ENCODE results near the gene BACE1-AS. TPM values are rescaled to one million over a fixed set of nuclear protein-coding genes. Genes with fewer than 3 reads are reported as not detected.

BACE1-AS gene
- total RNA-seq, 1 donor from 2014 or later = 12.8 TPM

- H3K9me3 Mint-ChIP-seq = no peaks in the 10 kb centered on the region
- no peaks in the 10 kb centered on the region for H3K27me3 Mint-ChIP-seq
- no peak for TF ChIP-seq CTCF (conservative IDR thresholded peaks at IDR 0.05)
- H3K27ac Mint-ChIP-seq = no peak overlapping the region
- peaks cover 25% of the 10 kb centered on the region for H3K36me3 Mint-ChIP-seq
- H3K4me3 Mint-ChIP-seq = no peak overlapping the region
- H3K4me1 Mint-ChIP-seq (ENCODE audit: unreplicated experiment) = no peaks in the 10 kb centered on the region
- DNase-seq (ENCODE audit: extremely low spot score, unreplicated experiment) = peak; percentile 63
Measured at GRCh38 chr11:117281869-117282268, 9.3 kb upstream of the BACE1-AS start.

GRCh38 chr11:117282956-117283355, 8.2 kb upstream of the BACE1-AS start:
- no peaks in the 10 kb centered on the region for H3K27me3 Mint-ChIP-seq
- no peak for TF ChIP-seq CTCF (conservative IDR thresholded peaks at IDR 0.05)
- no peaks in the 10 kb centered on the region for H3K9me3 Mint-ChIP-seq
- no peak for DNase-seq (ENCODE audit: extremely low spot score, unreplicated experiment)
- no peaks in the 10 kb centered on the region for H3K4me1 Mint-ChIP-seq (ENCODE audit: unreplicated experiment)
- no peak overlapping the region for H3K27ac Mint-ChIP-seq
- H3K4me3 Mint-ChIP-seq = no peak overlapping the region
- peaks cover 25% of the 10 kb centered on the region for H3K36me3 Mint-ChIP-seq

GRCh38 chr11:117284053-117284452, 7.1 kb upstream of the BACE1-AS start:
- DNase-seq (ENCODE audit: extremely low spot score, unreplicated experiment) = no peak
- H3K4me1 Mint-ChIP-seq (ENCODE audit: unreplicated experiment) = no peaks in the 10 kb centered on the region
- H3K9me3 Mint-ChIP-seq = no peaks in the 10 kb centered on the region
- TF ChIP-seq CTCF (conservative IDR thresholded peaks at IDR 0.05) = no peak
- H3K36me3 Mint-ChIP-seq = peaks cover 27% of the 10 kb centered on the region
- no peak overlapping the region for H3K4me3 Mint-ChIP-seq
- H3K27me3 Mint-ChIP-seq = no peaks in the 10 kb centered on the region
- H3K27ac Mint-ChIP-seq = no peak overlapping the region

- H3K27me3 Mint-ChIP-seq = no peaks in the 10 kb centered on the region
- H3K4me3 Mint-ChIP-seq = no peak overlapping the region
- no peak overlapping the region for H3K27ac Mint-ChIP-seq
- no peaks in the 10 kb centered on the region for H3K9me3 Mint-ChIP-seq
- TF ChIP-seq CTCF (conservative IDR thresholded peaks at IDR 0.05) = no peak
- H3K4me1 Mint-ChIP-seq (ENCODE audit: unreplicated experiment) = no peaks in the 10 kb centered on the region
- DNase-seq (ENCODE audit: extremely low spot score, unreplicated experiment) = no peak
- H3K36me3 Mint-ChIP-seq = peaks cover 34% of the 10 kb centered on the region
Measured at GRCh38 chr11:117286588-117286987, 4.6 kb upstream of the BACE1-AS start.

- H3K9me3 Mint-ChIP-seq = no peaks in the 10 kb centered on the region
- H3K4me1 Mint-ChIP-seq (ENCODE audit: unreplicated experiment) = no peaks in the 10 kb centered on the region
- no peak overlapping the region for H3K4me3 Mint-ChIP-seq
- H3K27ac Mint-ChIP-seq = no peak overlapping the region
- no peaks in the 10 kb centered on the region for H3K27me3 Mint-ChIP-seq
- DNase-seq (ENCODE audit: extremely low spot score, unreplicated experiment) = no peak
- TF ChIP-seq CTCF (conservative IDR thresholded peaks at IDR 0.05) = no peak
- H3K36me3 Mint-ChIP-seq = peaks cover 29% of the 10 kb centered on the region
Measured at GRCh38 chr11:117287668-117288067, 3.5 kb upstream of the BACE1-AS start.

GRCh38 chr11:117289795-117290194, 1.4 kb upstream of the BACE1-AS start:
- DNase-seq (ENCODE audit: extremely low spot score, unreplicated experiment) = no peak
- Mint-ChIP-seq H3K36me3 (peaks cover 26% of the 10 kb centered on the region), H3K4me1 (ENCODE audit: unreplicated experiment) (no peaks in the 10 kb centered on the region), H3K4me3 (no peak overlapping the region), H3K27me3 (no peaks in the 10 kb centered on the region), H3K9me3 (no peaks in the 10 kb centered on the region), H3K27ac (no peak overlapping the region)
- no peak for TF ChIP-seq CTCF (conservative IDR thresholded peaks at IDR 0.05)
